ENCODE results near the gene EDEM3. TPM values are rescaled to one million over a fixed set of nuclear protein-coding genes. Genes with fewer than 3 reads are reported as not detected.
A peak's percentile ranks its signal among the peaks of the same experiment; 100 is the strongest.

The EDEM3 gene
- total and polyA plus RNA-seq, 9 of the 15 experiments (the other 6 are each of a cell fraction or from before 2014, with no cell fraction given), result 15.8 to 46.6 (median 28.0) TPM

- TF ChIP-seq MGA (IDR thresholded peaks at IDR 0.05) (0 out of 2 replicates have a peak, but pooled peaks have one; percentile 12), FOXP1 (CRISPR knock-in tag; IDR thresholded peaks at IDR 0.05) (no peak), HMGN3 (IDR thresholded peaks at IDR 0.05; ENCODE audit: borderline replicate concordance, extremely low read depth, insufficient read length, low read depth, low read length) (no peak), KDM1A (IDR thresholded peaks at IDR 0.05) (0 out of 4 replicates have a peak, but pooled peaks of 1 of the 2 experiments have one; percentile 7), ZNF3 (CRISPR knock-in tag; IDR thresholded peaks at IDR 0.05) (no peak)
These were observed 11.4 kb downstream of the EDEM3 start (continued) for GRCh38 chr1:184743062-184743756.

Data from K562 (cell line).